Measurements from ENCODE around the gene WAPL. TPM values are rescaled to one million over a fixed set of nuclear protein-coding genes. Genes with fewer than 3 reads are reported as not detected.
A peak's percentile ranks its signal among the peaks of the same experiment; 100 is the strongest.

The WAPL gene
- total RNA-seq, 4 donors from 2014 or later = 17.4 to 75.1 (median 34.9) TPM

GRCh38 chr10:86522510-86522855, 891 bp upstream of the WAPL start:
- intact Hi-C loops (cut with DNase I; ENCODE audit: low total_unique reads) = no loop called here
- peak overlapping the region; percentile 83 to 93 for H3K27ac ChIP-seq
- peak overlapping the region; percentile 49 to 74 for H3K4me3 ChIP-seq
- TF ChIP-seq CTCF (IDR thresholded peaks at IDR 0.05) (no peak), POLR2A (IDR thresholded peaks at IDR 0.05) (no peak)
- no peaks in the 10 kb centered on the region for H3K9me3 ChIP-seq
- H3K4me1 ChIP-seq = peaks cover 0 to 21% of the 10 kb centered on the region in 2 donors
- no peaks in the 10 kb centered on the region for H3K36me3 ChIP-seq
- H3K27me3 ChIP-seq = no peaks in the 10 kb centered on the region
- DNase-seq = no peak

- intact Hi-C loops (cut with DNase I; ENCODE audit: low total_unique reads) = no loop called here
- no peaks in the 10 kb centered on the region for H3K9me3 ChIP-seq
- H3K4me1 ChIP-seq = peaks cover 0 to 21% of the 10 kb centered on the region in 2 donors
- H3K27me3 ChIP-seq = no peaks in the 10 kb centered on the region
- H3K4me3 ChIP-seq = peak overlapping the region; percentile 63 to 74
- H3K36me3 ChIP-seq = no peaks in the 10 kb centered on the region
- TF ChIP-seq CTCF (IDR thresholded peaks at IDR 0.05) (no peak), POLR2A (IDR thresholded peaks at IDR 0.05) (no peak)
- peak; percentile 21 to 33 for DNase-seq
- H3K27ac ChIP-seq = peak overlapping the region; percentile 83 to 93
These were observed 518 bp downstream of the WAPL start for GRCh38 chr10:86520871-86521677.

- H3K4me1 ChIP-seq = peaks cover 0 to 21% of the 10 kb centered on the region in 2 donors
These were observed 2.8 kb downstream of the WAPL start for GRCh38 chr10:86518781-86519180.

GRCh38 chr10:86512137-86512536, 9.5 kb downstream of the WAPL start:
- Histone ChIP-seq H3K27me3 (no peaks in the 10 kb centered on the region), H3K4me3 (no peak overlapping the region), H3K36me3 (no peaks in the 10 kb centered on the region), H3K9me3 (no peaks in the 10 kb centered on the region), H3K4me1 (peaks cover 0 to 6% of the 10 kb centered on the region in 2 donors), H3K27ac (no peak overlapping the region)
- DNase-seq = no peak
- TF ChIP-seq POLR2A (IDR thresholded peaks at IDR 0.05) = no peak
- no peak for TF ChIP-seq CTCF (IDR thresholded peaks at IDR 0.05)
- intact Hi-C loops (cut with DNase I; ENCODE audit: low total_unique reads) = no loop called here

More at GRCh38 chr10:86518781-86519180, 2.8 kb downstream of the WAPL start:
- intact Hi-C loops (cut with DNase I; ENCODE audit: low total_unique reads) = no loop called here
- Histone ChIP-seq H3K4me3 (no peak overlapping the region), H3K9me3 (no peaks in the 10 kb centered on the region), H3K27ac (no peak overlapping the region), H3K36me3 (no peaks in the 10 kb centered on the region), H3K27me3 (no peaks in the 10 kb centered on the region)
- DNase-seq = no peak
- no peak for TF ChIP-seq POLR2A (IDR thresholded peaks at IDR 0.05)

GRCh38 chr10:86511027-86511865, 10.3 kb downstream of the WAPL start:
- Histone ChIP-seq H3K9me3 (no peaks in the 10 kb centered on the region), H3K36me3 (no peaks in the 10 kb centered on the region), H3K27ac (no peak overlapping the region), H3K4me3 (no peak overlapping the region), H3K4me1 (peaks cover 0 to 6% of the 10 kb centered on the region in 2 donors), H3K27me3 (no peaks in the 10 kb centered on the region)
- no peak for DNase-seq
- TF ChIP-seq POLR2A (IDR thresholded peaks at IDR 0.05) = no peak
- no peak for TF ChIP-seq CTCF (IDR thresholded peaks at IDR 0.05)
- intact Hi-C loops (cut with DNase I; ENCODE audit: low total_unique reads) = no loop called here
